Measurements from ENCODE around the gene DELE1.

Gene DELE1

GRCh38 chr5:141941307-141941706 lies 17.6 kb downstream of the DELE1 start:
- no peak for TF ChIP-seq FOXP2 (optimal IDR thresholded peaks at IDR 0.05; ENCODE audit: borderline replicate concordance, extremely low read depth, extremely low read length, insufficient read depth)
- TF ChIP-seq REST (IDR thresholded peaks at IDR 0.05; ENCODE audit: insufficient read depth in 1 of 2, low read depth in 2 of 2, low read length in 2 of 2) = no peak
- no peak for TF ChIP-seq POLR2AphosphoS5 (IDR thresholded peaks at IDR 0.05; ENCODE audit: low read depth, low read length)
- no peak for TF ChIP-seq SIN3A (IDR thresholded peaks at IDR 0.05; ENCODE audit: borderline replicate concordance, insufficient read depth, low read length)
- no peak for TF ChIP-seq TAF1 (IDR thresholded peaks at IDR 0.05; ENCODE audit: borderline replicate concordance, insufficient read depth, low read length)

GRCh38 chr5:141941779-141942178 lies 18.1 kb downstream of the DELE1 start:
- no peak for TF ChIP-seq FOXP2 (optimal IDR thresholded peaks at IDR 0.05; ENCODE audit: borderline replicate concordance, extremely low read depth, extremely low read length, insufficient read depth)
- no peak for TF ChIP-seq TAF1 (IDR thresholded peaks at IDR 0.05; ENCODE audit: borderline replicate concordance, insufficient read depth, low read length)
- no peak for TF ChIP-seq SIN3A (IDR thresholded peaks at IDR 0.05; ENCODE audit: borderline replicate concordance, insufficient read depth, low read length)
- no peak for TF ChIP-seq POLR2AphosphoS5 (IDR thresholded peaks at IDR 0.05; ENCODE audit: low read depth, low read length)
- TF ChIP-seq REST (IDR thresholded peaks at IDR 0.05; ENCODE audit: insufficient read depth in 1 of 2, low read depth in 2 of 2, low read length in 2 of 2) = no peak

GRCh38 chr5:141942185-141942857 lies 18.6 kb downstream of the DELE1 start:
- TF ChIP-seq REST (IDR thresholded peaks at IDR 0.05; ENCODE audit: insufficient read depth in 1 of 2, low read depth in 2 of 2, low read length in 2 of 2) (no peak), SIN3A (IDR thresholded peaks at IDR 0.05; ENCODE audit: borderline replicate concordance, insufficient read depth, low read length) (no peak), FOXP2 (optimal IDR thresholded peaks at IDR 0.05; ENCODE audit: borderline replicate concordance, extremely low read depth, extremely low read length, insufficient read depth) (no peak), TAF1 (IDR thresholded peaks at IDR 0.05; ENCODE audit: borderline replicate concordance, insufficient read depth, low read length) (no peak), POLR2AphosphoS5 (IDR thresholded peaks at IDR 0.05; ENCODE audit: low read depth, low read length) (no peak)

- TF ChIP-seq FOXP2 (optimal IDR thresholded peaks at IDR 0.05; ENCODE audit: borderline replicate concordance, extremely low read depth, extremely low read length, insufficient read depth) (no peak), REST (IDR thresholded peaks at IDR 0.05; ENCODE audit: insufficient read depth in 1 of 2, low read depth in 2 of 2, low read length in 2 of 2) (no peak), SIN3A (IDR thresholded peaks at IDR 0.05; ENCODE audit: borderline replicate concordance, insufficient read depth, low read length) (no peak), POLR2AphosphoS5 (IDR thresholded peaks at IDR 0.05; ENCODE audit: low read depth, low read length) (no peak), TAF1 (IDR thresholded peaks at IDR 0.05; ENCODE audit: borderline replicate concordance, insufficient read depth, low read length) (no peak)
Observed at GRCh38 chr5:141944076-141944475, 20.4 kb downstream of the DELE1 start.

All from PFSK-1 (cell line).